Superior temporal gyrus (tissue), 1 donor: ENCODE data around the gene RAD54L.
A peak's percentile ranks its signal among the peaks of the same experiment; 100 is the strongest.
"Not testable (repeated sequence)": the region's sequence is repeated elsewhere in the genome, so short reads cannot be mapped to it uniquely, and the experiment has no call there.

Experiments
- DNase-seq: peaks from one replicate; pipeline ENCODE4 v3.0.0-alpha.2; 2016; ENCODE audit errors: extremely low spot score

The RAD54L gene

DNA sequence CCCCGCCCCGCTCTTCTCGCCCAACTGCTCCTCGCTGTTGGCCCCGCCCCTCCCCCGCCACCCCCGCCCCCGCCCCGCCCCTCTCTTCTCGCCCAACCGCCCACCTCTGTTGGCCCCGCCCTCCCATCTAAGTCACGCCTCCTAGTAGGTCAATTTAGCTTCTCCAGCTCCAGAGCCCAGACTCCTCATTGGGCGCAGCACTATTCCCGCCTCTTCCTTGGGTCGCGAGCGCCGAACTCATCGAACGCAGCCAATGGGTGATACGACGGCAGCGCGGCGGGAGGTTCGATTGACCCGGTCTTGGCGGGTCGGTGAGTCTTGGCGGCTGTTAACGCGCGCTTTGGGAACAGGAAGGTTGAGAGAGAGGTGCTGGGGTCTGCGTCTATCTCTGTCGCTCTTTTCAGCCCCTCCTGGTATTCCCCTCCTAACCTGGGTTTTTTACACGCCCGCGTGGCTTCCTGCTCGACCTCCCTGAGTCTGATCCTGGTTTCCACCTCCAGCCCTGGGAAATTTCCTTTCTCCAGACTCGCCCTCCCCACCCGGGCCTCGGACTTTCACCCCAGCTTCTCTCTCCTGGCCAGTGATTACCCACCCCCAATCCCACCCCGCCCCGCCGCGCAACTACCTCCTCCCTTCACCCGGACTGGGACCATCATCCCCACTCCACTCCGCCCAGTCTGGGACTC is at the start of gene RAD54L:
TSS of gene RAD54L (plus strand) at position 328 of the 686 bp plus-strand sequence. CDS start 643 bp downstream, outside the sequence.
- peak; percentile 98 for DNase-seq

DNA sequence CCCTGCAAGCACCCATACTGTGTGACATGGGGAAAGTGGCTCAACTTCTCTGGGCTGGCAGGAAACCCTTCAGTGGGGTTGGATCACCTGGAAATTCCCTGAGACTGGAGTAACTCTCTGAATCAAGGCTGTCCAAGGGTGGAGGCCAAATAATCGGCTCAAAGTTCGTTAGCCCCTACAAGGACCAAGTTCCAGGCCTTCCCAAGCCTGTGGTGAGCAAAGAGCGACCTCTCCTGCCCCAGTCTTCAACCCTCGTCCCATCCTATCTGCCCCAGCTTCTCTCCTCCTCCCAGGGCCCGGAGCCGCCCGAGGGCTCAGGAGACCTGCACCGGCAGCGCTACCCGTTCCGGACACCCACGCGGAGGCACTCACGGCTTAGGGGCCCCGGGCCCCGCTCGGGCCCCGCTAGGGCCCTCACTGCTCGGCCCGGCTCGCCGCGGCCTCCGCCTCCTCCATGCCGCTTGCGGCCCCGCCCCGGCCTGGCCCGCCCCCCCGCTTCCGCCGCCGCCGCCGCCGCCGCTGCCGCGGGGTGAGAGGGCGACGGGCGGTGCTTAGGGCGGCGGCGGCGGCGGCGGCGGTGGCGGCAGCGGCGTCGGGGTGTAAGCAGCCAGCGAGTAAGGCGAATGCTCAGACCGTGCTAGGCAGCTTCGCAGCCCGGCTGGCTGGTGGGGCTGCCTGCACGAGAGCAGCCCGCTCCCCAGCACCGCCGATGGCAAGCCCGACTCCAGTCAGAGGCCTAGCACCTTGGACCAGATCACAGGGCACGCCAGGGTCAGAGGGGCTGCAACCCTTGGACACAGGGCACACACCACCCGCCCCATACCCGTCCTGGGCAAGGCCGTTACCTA is 49.4 kb upstream of the RAD54L start, which contains the start of gene POMGNT1:
TSS of gene POMGNT1 (minus strand) at position 471 of the 848 bp plus-strand sequence. CDS start 613 bp downstream, outside the sequence.
- peak; percentile 56 for DNase-seq

DNA sequence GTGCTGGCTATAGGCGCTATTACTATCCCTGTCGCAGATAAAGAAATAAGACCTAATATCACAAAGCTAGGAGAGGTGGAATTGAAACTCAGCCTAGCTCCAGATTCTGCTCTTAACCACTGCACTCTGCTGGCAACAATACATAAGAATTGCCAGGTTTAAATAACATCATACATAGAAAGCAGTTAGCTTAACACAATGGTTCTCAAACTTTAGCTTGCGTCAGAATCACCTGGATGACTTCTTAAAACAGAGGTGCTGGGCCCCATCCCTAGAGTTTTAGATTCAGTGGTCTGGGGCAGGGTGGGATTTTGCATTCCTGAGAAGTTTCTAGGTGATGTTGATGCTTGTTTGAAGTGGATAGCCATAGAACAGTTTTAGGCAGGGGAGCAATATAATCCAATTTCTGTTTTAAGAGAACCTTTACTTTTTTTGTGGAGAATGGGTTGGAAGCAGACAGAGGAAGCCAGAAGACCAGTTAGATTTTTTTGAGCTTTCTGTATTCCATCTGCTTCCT is 48.3 kb upstream of the RAD54L start:
- DNase-seq = no peak

DNA sequence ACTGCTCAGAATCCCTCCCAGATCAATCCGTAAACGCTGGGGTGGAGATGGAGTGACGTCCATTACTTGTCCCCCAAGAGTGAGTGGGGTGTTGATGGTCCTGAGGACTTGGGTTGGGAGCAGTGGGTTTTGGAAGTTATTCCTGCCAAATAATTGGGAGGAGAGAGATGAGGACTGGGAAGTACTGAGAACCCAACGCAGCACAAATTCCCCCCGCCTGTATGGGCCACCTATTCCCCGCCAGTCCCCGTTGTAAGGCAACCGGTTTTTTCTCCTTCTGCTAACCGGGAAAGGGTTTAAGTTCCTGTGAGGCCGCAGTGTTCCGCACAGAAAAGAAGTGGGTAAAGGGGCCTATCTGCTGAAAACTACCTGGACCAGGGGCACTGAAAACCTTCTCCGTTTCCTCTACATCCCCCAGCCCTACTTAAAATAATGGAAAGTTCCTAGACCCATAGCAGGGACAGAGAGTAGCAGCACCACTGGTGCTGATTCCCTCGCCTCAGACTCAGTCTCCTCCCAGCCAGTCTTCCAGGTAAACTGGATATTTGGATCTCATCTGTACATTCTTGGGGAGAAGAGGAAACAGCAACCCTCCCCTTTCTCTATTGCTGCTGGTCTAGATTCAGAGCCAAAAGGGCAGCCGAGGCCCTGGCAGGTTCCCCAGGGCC is 43.7 kb upstream of the RAD54L start:
- peak; percentile 60 for DNase-seq

DNA sequence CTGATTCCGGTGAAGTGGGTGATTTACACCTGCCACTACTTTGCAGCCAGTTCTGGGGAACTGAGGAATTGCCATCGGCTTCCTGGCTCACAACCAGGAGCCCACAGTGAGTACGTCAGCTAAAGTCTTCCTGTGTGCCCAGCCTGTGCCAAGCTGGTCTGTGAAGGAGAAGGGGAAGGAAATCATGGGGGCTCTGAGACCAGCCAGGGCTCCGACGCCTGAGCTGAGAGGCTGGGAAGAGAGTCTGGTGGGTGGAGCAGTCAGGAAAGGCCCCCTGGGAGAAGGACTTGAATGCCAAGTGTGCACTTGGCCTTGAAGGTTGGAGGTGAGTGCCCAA is 43.2 kb upstream of the RAD54L start:
- peak; percentile 43 for DNase-seq

DNA sequence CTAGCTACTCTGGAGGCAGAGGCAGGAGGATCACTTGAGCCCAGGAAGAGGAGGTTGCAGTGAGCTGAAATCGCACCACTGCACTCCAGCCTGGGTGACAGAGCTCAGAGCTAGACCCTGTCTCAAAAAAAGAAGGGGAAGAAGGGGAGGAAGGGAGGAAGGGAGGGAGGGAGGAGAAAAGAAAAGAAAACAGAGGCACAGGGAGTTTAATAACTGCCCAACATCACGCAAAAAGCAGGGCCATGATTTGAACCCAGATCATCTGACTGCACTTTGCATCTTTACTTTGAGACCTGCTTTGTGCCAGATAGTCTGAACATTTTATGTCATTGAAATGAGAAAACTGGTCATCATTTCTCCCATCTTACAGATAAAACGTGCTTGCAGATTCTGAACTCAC is 42.4 kb upstream of the RAD54L start:
- DNase-seq = no peak

DNA sequence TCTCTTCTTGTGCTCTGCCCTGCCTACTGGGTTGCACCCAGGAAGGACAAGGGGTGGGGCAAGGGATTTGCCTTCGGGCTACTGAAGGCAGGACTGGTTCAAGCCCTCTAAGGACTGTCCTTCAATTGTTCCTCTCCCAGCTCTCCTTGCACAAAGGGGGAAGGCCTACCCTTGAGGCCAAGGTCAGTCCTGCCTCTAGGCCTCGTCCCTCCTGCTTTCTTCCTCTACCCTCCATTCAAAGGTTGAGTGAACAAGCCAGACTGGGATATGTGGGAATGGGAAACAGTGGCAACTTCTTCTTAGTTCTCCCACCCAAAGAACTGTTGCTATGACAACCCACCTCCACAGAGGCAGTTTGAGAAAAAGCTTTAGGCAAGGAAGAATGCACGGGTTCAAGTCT is 41.8 kb upstream of the RAD54L start:
- no peak for DNase-seq

DNA sequence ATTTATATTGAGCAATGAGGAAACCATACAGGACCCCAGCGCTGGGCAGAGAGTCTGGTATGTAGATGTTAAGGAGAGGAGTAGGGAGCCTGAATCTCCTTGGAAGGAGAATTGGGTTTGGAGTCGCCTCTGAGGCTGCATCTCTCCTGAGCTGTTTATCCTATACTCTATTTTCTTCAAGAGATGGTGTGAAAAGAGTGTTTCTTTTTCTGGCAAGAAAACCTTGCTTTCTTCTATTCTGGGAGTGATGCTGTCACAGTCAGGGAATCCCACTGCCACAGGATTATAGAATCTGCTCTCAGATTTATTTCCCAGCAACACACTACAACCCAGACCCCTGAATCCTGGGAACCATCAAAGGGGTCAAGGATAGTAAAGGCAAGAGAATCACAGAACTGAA is 41.2 kb upstream of the RAD54L start:
- DNase-seq = peak; percentile 54

DNA sequence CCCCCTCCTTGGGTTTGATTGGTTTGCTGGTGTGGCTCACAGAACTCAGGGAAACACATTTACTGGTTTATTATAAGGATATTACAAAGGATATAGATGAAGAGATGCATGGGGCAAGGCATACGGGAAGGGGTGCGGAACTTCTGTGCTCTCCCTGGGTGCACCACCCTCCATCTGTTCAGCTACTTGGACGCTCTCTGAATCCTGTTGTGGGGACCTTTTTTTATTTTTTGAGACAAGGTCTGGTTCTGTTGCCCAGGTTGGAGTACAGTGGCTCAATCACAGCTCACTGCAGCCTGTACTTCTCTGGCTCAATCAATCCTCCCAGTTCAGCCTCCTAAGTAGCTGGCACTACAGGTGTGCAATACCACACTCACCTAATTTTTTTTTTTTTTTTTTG is 37.0 kb upstream of the RAD54L start:
- no peak for DNase-seq

DNA sequence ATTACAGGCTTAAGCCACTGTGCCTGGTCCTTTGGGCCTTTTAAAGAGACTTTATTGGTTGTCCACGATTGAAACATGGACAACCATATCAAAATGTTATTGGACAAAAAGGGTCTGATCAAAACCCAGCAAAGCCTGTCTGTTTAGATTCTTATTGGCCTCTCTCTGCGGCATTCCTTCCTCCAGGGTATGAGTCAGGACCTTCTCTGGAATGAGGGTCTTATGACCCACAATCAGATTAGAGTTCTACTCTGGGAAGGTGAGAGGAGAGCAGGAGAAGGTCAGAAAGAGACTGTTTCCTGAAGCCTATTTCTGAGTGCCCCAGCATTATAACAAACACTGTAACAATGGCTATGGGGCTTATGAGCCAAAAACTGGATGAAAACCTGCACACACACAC is 36.5 kb upstream of the RAD54L start:
- DNase-seq = no peak

DNA sequence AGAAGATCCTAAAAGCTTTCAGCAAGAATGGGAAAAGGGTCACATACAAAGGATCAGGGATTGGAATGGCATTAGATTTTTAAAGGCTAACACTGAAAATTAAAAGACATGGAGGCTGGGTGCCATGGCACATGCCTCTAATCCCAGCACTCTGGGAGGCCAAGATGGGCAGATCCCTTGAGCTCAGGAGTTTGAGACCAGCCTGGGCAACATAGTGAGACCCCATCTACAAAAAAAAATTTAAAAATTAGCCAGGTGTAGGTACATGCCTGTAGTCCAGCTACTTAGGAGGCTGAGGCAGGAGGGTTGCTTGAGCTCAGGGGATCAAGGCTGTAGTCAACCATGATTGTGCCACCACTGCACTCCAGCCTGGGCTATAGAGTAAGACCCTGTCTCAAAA is 32.1 kb upstream of the RAD54L start:
- DNase-seq = no peak

DNA sequence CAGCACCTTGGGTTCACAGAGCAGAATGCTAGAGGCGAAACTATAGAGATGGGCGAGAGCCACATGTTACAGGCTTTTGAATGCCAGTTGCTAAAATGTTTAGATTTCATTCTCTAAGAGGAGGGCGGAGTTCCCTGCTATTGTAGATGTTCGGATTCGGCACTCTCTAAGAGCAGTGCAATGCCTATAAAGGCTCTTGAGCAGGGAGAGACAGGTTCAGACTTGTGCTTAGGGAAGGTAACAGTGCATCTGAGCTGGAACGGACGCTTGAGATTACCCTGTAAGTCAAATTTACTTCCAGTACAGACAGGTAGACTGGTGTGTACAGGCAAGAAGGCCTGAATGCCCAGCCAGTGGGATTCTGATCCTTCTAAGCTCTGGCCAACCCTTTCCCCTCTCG is 29.1 kb upstream of the RAD54L start:
- peak; percentile 9 for DNase-seq

DNA sequence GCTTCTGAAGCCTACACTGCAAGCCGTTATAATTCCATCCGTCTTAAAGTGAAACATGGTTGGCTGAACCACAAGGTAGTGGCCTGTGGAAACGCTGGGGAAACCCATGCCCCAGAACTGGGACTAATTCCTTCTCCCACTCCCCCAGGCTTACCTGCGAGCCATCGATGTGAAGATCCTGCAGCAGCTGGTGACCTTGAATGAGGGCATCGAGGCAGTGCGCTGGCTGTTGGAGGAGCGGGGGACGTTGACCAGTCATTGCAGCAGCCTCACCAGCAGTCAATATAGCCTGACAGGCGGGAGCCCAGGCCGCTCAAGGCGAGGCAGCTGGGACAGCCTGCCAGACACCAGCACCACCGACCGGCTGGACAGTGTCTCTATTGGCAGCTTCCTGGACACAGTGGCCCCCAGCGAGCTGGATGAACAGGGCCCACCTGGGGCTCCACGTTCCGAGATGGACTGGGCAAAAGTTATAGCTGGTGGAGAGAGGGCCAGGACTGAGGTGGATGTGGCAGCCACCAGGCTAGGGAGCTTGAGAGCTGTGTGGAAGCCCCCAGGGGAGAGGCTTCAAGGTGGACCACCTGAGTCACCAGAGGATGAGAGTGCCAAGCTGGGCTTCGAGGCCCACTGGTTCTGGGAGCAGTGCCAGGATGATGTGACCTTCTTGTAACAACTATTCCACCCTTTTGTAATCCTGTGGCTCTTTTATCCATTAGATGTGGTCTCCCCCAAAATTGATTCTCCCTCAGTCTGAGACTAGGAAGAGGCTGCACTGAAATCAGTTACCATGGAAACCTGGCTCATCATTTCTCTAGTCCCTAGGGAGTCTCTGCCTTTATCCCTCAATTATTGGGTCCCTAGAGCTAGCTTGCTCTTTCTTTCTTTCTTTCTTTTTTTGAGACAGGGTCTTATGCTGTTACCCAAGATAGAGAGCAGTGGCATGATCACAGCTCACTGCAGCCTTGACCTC is 27.7 kb upstream of the RAD54L start:
- DNase-seq = peak; percentile 50

DNA sequence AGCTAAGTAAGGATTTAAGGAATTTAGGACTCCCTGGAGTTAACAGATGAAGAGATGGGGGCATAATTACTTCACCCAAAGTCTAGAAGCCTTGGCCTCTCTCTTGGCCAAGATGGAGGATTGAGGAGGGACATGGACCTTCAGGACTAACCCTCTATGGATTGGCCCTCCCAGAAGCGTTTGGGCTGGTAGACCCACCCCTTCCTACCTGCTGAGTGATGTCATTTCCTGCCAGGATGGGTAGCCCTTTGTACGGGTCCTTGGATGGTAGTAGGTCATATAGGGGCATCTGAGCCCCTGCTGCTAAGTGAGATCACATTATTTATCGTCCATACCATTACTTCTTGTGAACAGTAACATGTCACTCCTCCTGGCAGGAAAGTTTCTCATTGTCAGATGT is 26.8 kb upstream of the RAD54L start:
- peak; percentile 10 for DNase-seq

DNA sequence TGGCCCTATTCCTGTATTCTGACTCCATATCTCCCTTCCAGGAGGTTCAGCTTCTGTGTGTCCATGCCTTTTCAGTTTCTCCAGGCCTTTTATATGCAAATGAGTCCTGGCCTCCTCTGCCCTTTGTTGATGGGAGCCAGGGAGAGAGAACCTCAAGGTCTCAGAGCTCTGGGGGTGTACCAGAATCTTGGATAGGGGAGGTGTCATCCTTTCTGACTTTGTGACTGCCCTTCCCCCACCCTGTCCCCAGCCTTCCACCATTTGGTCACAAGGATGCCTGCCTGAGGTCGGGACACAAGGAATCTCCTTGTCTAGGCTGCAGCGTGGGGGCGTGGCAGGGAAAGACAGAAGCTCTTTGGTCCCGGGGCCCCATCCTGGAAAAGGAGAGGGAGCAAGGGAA is 25.8 kb upstream of the RAD54L start:
- DNase-seq = peak; percentile 90

DNA sequence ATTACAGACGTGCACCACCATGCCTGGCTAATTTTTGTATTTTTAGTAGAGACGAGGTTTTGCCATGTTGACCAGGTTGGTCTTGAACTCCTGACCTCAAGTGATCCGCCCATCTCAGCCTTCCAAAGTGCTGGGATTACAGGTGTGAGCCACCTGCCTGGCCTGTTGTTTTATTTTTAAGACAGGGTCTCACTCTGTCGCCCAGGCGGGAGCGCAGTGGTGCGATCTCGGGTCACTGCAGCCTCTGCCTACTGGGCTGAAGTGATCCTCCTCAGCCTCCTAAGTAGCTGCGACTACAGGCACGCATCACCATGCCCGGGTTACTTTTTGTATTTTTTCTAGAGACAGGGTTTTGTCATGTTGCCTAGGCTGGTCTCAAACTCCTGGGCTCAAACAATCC is 24.5 kb upstream of the RAD54L start:
- DNase-seq = not testable (repeated sequence)

DNA sequence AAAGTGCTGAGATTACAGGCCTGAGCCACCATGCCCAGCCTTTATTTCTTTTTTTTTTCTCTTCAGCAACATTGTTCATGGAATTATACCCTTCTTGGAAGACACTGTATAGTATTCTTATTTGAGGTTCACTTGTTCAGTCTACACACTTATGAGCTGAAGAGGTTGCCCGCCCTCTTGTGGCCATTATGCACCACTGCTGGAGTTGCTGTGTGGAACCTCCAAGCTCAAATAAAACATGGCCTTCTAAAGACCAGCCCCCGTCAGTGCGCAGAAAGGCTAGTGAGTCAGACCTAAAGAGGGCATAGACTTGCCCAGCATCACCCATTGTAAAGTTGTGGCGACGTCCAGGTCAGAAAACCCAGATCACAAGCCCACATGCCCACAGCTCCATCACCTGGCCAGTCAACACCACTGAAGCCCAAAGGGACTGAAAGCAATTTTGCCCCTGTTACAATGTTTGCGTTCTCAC is 24.1 kb upstream of the RAD54L start:
- peak; percentile 96 for DNase-seq

DNA sequence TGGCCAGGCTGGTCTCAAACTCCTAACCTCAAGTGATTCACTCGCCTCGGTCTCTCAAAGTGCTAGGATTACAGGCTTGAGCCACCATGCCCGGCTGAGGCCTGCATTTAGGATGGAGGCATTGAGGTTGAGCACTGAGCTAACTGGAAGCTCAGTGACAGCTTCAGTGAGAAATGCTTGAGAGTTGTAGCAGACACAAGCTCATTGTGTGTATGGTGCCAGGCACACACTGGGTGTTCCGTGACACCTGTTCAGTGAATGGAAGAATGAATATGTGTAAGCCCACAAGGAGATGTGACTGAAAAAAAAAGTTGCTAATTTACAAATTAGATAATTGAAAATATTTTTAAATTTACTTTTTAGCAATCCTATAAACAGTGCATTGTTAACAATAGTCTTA is 22.6 kb upstream of the RAD54L start:
- peak; percentile 70 for DNase-seq

DNA sequence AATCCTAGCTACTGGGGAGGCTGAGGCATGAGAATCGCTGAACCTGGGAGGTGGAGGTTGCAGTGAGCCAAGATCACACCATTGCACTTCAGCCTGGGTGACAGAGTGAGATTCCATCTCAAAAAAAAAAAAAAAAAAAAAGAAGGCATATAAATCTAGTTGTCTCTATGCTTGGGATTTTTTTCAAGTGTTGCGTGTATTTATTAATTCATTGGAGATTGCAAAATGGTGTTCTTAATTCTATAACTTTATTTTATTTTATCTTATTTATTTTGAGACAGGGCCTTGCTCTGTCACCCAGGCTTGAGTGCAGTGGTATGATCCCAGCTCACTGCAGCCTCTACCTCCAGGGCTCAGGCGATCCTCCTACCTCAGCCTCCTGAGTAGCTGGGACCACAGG is 16.3 kb upstream of the RAD54L start:
- DNase-seq = not testable (repeated sequence)

DNA sequence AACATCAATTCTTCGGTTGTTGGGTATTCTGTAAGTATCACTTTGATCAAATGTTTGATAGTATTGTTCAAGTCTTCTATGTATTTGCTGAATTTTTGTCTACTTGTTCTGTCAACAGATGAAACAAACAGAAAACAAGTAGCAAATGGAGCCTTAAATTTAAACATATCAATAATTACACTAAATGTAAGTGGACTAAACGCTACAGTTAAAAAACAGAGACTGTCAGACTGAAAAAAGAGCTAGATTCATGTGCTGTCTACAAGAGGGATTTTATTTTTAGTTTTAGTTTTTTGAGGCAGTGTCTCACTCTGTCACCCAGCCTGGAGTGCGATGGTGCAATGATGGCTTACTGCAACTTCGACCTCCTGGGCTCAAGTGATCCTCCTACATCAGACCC is 10.7 kb upstream of the RAD54L start:
- no peak for DNase-seq

DNA sequence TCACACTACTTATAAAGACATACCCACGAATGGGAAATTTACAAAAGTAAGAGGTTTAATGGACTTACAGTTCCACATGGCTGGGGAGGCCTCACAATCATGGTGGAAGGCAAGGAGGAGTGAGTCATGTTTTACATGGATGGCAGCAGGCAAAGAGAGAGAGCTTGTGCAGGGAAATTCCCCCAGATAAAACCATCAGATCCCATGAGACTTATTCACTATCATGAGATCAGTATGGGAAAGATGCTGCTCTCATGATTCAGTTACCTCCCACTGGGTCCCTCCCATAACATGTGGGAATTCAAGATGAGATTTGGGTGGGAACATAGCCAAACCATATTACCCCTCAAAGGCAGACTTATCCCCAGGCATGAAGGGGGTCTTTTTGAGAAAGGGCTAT is 8.7 kb upstream of the RAD54L start:
- DNase-seq = not testable (repeated sequence)
